ENCODE measurements around the gene ABHD17A. TPM values are rescaled to one million over a fixed set of nuclear protein-coding genes. Genes with fewer than 3 reads are reported as not detected.

The ABHD17A gene
- total and polyA plus RNA-seq, 2 donors (not counting 1 experiment from before 2014, with no cell fraction given) = 63.1 to 134 TPM

DNA sequence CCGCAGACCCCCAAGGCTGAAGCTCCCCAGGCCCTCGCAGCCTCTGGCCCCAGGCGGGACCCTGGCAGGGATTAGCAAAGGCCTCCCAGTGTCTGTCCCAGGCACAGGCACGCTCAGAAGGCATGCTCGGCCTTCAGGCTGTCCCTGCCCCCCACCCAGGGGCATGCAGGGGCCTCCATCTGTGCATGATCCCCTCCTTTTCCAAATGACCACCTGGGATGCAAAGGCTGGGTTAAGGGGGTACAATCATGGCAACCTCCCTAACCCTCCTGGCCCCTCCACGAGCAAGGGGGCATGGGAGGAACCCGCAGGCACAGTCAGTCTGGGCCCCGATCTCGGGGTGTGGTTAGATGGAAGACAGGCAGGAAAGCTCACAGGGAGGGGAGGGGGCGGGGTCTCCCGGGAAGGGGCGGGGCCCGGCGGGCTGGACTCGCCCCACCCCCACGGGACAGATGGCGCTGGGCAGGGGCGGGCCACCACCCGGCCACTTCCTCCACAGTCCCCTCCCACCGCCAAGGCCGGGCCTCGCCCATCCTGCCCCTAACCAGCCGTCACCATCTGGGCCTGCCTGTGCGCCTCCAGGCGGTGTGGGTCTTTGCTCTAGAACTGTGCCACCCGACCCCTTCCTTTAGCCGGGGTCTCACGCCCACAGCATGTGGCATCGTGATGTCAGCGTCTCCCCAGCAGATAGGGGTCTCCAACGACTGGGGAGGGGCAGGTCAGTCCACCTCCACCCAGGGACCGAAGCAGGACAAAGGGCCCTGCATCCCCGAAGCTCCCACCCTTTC is 30.1 kb downstream of the ABHD17A start:
- Histone ChIP-seq H3K27me3 (replicated peaks in 1 of 4; ENCODE audit: control extremely low read depth in 1 of 4, control insufficient read depth in 3 of 4, insufficient read depth in 4 of 4, low read length in 3 of 4) (no peaks in the 10 kb centered on the region), H3K4me1 (ENCODE audit: control insufficient read depth in 2 of 2, insufficient read depth in 2 of 2, low read length in 2 of 2) (peaks cover 65 to 86% of the 10 kb centered on the region in 2 donors), H3K4me2 (replicated peaks; ENCODE audit: low read depth, low read length, poor library complexity, severe bottlenecking) (peak overlapping the region; percentile 97), H3K9ac (ENCODE audit: low read length) (peak overlapping the region; percentile 74), H3K4me3 (ENCODE audit: control extremely low read depth in 1 of 5, extremely low read depth in 1 of 5, insufficient read depth in 1 of 5, low read depth in 2 of 5, low read length in 4 of 5) (peak overlapping the region in 4 of 5 experiments; percentile 61 to 70 (median 64)), H4K20me1 (ENCODE audit: control insufficient read depth, insufficient read depth, low read length, poor library complexity, severe bottlenecking) (peaks cover 85% of the 10 kb centered on the region), H2AFZ (ENCODE audit: insufficient read depth, low read depth, low read length, poor library complexity, severe bottlenecking) (no peak overlapping the region), H3K27ac (ENCODE audit: low read length in 2 of 2) (peak overlapping the region; percentile 75 to 79), H3K36me3 (replicated peaks in 1 of 2; ENCODE audit: control extremely low read depth in 1 of 2, control insufficient read depth in 1 of 2, extremely low read depth in 1 of 2, insufficient read depth in 2 of 2, low read length in 1 of 2) (peaks cover 0 to 4% of the 10 kb centered on the region in 2 experiments), H3K79me2 (ENCODE audit: control insufficient read depth, insufficient read depth, low read length) (peaks cover 72% of the 10 kb centered on the region), H3K9me3 (ENCODE audit: control extremely low read depth in 1 of 3, control insufficient read depth in 2 of 3, insufficient read depth in 1 of 3, low read length in 2 of 3) (no peaks in the 10 kb centered on the region)
- no peaks in the 10 kb centered on the region for H3K9me3 Mint-ChIP-seq (ENCODE audit: insufficient read depth)
- 14% methylated on average over 31 of the region's 33 CpGs for WGBS (ENCODE audit: insufficient coverage)
- peaks cover 68% of the 10 kb centered on the region for H3K4me1 Mint-ChIP-seq
- peak overlapping the region; percentile 87 for H3K27ac Mint-ChIP-seq
- TF ChIP-seq, protein P1, sequence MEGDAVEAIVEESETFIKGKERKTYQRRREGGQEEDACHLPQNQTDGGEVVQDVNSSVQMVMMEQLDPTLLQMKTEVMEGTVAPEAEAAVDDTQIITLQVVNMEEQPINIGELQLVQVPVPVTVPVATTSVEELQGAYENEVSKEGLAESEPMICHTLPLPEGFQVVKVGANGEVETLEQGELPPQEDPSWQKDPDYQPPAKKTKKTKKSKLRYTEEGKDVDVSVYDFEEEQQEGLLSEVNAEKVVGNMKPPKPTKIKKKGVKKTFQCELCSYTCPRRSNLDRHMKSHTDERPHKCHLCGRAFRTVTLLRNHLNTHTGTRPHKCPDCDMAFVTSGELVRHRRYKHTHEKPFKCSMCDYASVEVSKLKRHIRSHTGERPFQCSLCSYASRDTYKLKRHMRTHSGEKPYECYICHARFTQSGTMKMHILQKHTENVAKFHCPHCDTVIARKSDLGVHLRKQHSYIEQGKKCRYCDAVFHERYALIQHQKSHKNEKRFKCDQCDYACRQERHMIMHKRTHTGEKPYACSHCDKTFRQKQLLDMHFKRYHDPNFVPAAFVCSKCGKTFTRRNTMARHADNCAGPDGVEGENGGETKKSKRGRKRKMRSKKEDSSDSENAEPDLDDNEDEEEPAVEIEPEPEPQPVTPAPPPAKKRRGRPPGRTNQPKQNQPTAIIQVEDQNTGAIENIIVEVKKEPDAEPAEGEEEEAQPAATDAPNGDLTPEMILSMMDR (IDR thresholded peaks at IDR 0.05) = no peak
- TF ChIP-seq EZH2 (IDR thresholded peaks at IDR 0.05; ENCODE audit: borderline replicate concordance, insufficient read depth, low read depth, low read length, poor library complexity, severe bottlenecking) = no peak
- peak overlapping the region; percentile 83 for H3K4me3 Mint-ChIP-seq
- intact Hi-C loops (cut with micrococcal nuclease) = no loop called here
- peak; percentile 66 for ATAC-seq (ENCODE audit: low read depth)
- POLR2A ChIA-PET = interaction anchor here (0.5 to 1.1 kb wide), 5 partner anchors 9 to 420 kb away, joined by 3 to 4 read pairs (median 4); no protein-coding TSS in a partner anchor
- H3K27me3 Mint-ChIP-seq = no peaks in the 10 kb centered on the region
- CTCF ChIA-PET = interaction anchor here (1.0 to 1.8 kb wide), 2 partner anchors 10 to 20 kb away, joined by 3 to 5 read pairs; no protein-coding TSS in a partner anchor
- peak; percentile 77 for DNase-seq

DNA sequence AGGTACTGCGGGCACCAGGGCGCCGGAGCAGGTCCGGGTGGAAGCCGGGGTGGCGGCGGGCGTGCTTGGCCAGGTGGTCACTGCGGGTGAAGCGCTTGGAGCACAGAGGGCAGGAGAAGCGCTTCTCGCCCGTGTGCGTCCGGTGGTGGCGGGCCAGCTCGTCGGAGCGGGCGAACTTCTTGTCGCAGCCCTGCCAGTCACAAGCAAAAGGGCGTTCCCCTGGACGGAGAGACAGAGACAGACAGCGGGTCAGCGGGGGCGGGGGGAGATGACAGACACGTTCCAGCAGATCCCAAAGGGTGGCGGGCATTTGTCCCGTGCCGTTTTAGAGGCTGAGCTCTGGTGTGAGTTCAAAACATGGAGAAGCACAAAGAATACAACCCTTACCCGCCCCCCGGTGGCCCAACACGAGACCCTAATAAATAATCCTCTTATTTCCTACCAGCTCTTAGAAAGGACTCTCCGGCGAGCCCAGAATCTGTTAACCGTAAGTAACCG is 30.7 kb downstream of the ABHD17A start:
- CTCF ChIA-PET = no interaction called here
- Mint-ChIP-seq H3K27me3 (no peaks in the 10 kb centered on the region), H3K9me3 (ENCODE audit: insufficient read depth) (no peaks in the 10 kb centered on the region), H3K4me1 (peaks cover 68% of the 10 kb centered on the region), H3K4me3 (peak overlapping the region; percentile 66), H3K27ac (peak overlapping the region; percentile 69)
- H3K27me3 ChIP-seq (replicated peaks in 1 of 4; ENCODE audit: control extremely low read depth in 1 of 4, control insufficient read depth in 3 of 4, insufficient read depth in 4 of 4, low read length in 3 of 4) = no peaks in the 10 kb centered on the region
- ATAC-seq (ENCODE audit: low read depth) = no peak
- intact Hi-C loops (cut with micrococcal nuclease) = no loop called here
- H3K9me3 ChIP-seq (ENCODE audit: control extremely low read depth in 1 of 3, control insufficient read depth in 2 of 3, insufficient read depth in 1 of 3, low read length in 2 of 3) = no peaks in the 10 kb centered on the region
- POLR2A ChIA-PET = interaction anchor here (0.7 to 1.1 kb wide), 2 partner anchors 43 to 209 kb away, joined by 3 to 4 read pairs; no protein-coding TSS in a partner anchor
- no peak overlapping the region for H3K9ac ChIP-seq (ENCODE audit: low read length)
- H3K4me3 ChIP-seq (ENCODE audit: control extremely low read depth in 1 of 5, extremely low read depth in 1 of 5, insufficient read depth in 1 of 5, low read depth in 2 of 5, low read length in 4 of 5) = no peak overlapping the region
- DNase-seq = no peak
- peak overlapping the region in 1 of 2 donors; percentile 57 for H3K27ac ChIP-seq (ENCODE audit: low read length in 2 of 2)
- peaks cover 78% of the 10 kb centered on the region for H4K20me1 ChIP-seq (ENCODE audit: control insufficient read depth, insufficient read depth, low read length, poor library complexity, severe bottlenecking)
- TF ChIP-seq, protein P1 (IDR thresholded peaks at IDR 0.05) = no peak
- TF ChIP-seq EZH2 (IDR thresholded peaks at IDR 0.05; ENCODE audit: borderline replicate concordance, insufficient read depth, low read depth, low read length, poor library complexity, severe bottlenecking) = no peak
- H2AFZ ChIP-seq (ENCODE audit: insufficient read depth, low read depth, low read length, poor library complexity, severe bottlenecking) = no peak overlapping the region
- peaks cover 0 to 4% of the 10 kb centered on the region in 2 experiments for H3K36me3 ChIP-seq (replicated peaks in 1 of 2; ENCODE audit: control extremely low read depth in 1 of 2, control insufficient read depth in 1 of 2, extremely low read depth in 1 of 2, insufficient read depth in 2 of 2, low read length in 1 of 2)
- H3K79me2 ChIP-seq (ENCODE audit: control insufficient read depth, insufficient read depth, low read length) = peaks cover 65% of the 10 kb centered on the region
- H3K4me2 ChIP-seq (replicated peaks; ENCODE audit: low read depth, low read length, poor library complexity, severe bottlenecking) = peak overlapping the region; percentile 97
- WGBS (ENCODE audit: insufficient coverage) = 95% methylated on average over 34 of the region's 37 CpGs
- peaks cover 64 to 82% of the 10 kb centered on the region in 2 donors for H3K4me1 ChIP-seq (ENCODE audit: control insufficient read depth in 2 of 2, insufficient read depth in 2 of 2, low read length in 2 of 2)

Data from B cell (primary cell).